Panc1 (cell line): ENCODE results near the gene SLIT1. TPM values are rescaled to one million over a fixed set of nuclear protein-coding genes. Genes with fewer than 3 reads are reported as not detected.

Experiments used
- ATAC-seq: fragments of 200-7000 bp; cut with Tn5 transposase; 2 replicates; pipeline ENCODE4 v1.9.1; 2020; ENCODE audit warnings: mild to moderate bottlenecking, moderate library complexity
- BruUV-seq: library from RNA; stranded (reverse); fragments of 400-500 nt; replicated peaks from 2 replicates; lab custom pipeline; 2021; lab: Mats Ljungman, UMichigan
- CTCF ChIA-PET: fragments of 300-600 bp; sonication (Branson Sonifier 250); formaldehyde crosslinking; loops from one replicate; lab custom pipeline; 2022; ENCODE audit warnings: antibody characterized with exemption; lab: Charles Lee
- POLR2A ChIA-PET: fragments of 300-600 bp; sonication (Branson Sonifier 250); formaldehyde crosslinking; loops from one replicate; lab custom pipeline; 2022; ENCODE audit warnings: antibody characterized with exemption; lab: Charles Lee
- DNase-seq: peaks from one replicate; pipeline ENCODE4 v3.0.0-alpha.2; 2010; ENCODE audit warnings: low read depth, low spot score
- H3K27ac ChIP-seq: 2 replicates; pipeline ENCODE4 v1.5.1; 2011; ENCODE audit warnings: mild to moderate bottlenecking, low read length, inconsistent platforms
- H3K27me3 ChIP-seq: fragments of 200-500 bp; sonication (Bioruptor generic); 2 replicates; pipeline ENCODE4 v1.6.0; 2014; ENCODE audit warnings: low read length, inconsistent platforms; ENCODE audit not compliant: control insufficient read depth, insufficient read depth
- H3K36me3 ChIP-seq: fragments of 200-500 bp; sonication (Bioruptor generic); 2 replicates; pipeline ENCODE4 v1.5.1; 2014; ENCODE audit warnings: inconsistent platforms, mild to moderate bottlenecking, low read length, moderate library complexity; ENCODE audit not compliant: control insufficient read depth, insufficient read depth
- H3K4me1 ChIP-seq: 2 replicates; pipeline ENCODE4 v1.5.1; 2011; ENCODE audit warnings: inconsistent platforms, mild to moderate bottlenecking, low read length, moderate library complexity; ENCODE audit not compliant: control insufficient read depth, insufficient read depth
- H3K4me3 ChIP-seq, 2 experiments: 2 replicates each; pipeline ENCODE4 v1.5.1; 2011 to 2012; ENCODE audit warnings: low read depth in 2 of 2, low read length in 2 of 2, mild to moderate bottlenecking in 2 of 2, inconsistent platforms in 1 of 2, moderate library complexity in 1 of 2
- H3K9me3 ChIP-seq: fragments of 200-500 bp; sonication (Bioruptor generic); 2 replicates; pipeline ENCODE4 v1.5.1; 2014; ENCODE audit warnings: low read depth, mild to moderate bottlenecking, inconsistent platforms, low read length, moderate library complexity; ENCODE audit not compliant: control insufficient read depth, insufficient read depth
- POLR2AphosphoS5 ChIP-seq: IDR thresholded peaks from 2 replicates; pipeline ENCODE4 v1.6.1; 2012; ENCODE audit warnings: mild to moderate bottlenecking, low read depth, low read length, moderate library complexity
- SIN3A ChIP-seq: IDR thresholded peaks from 2 replicates; pipeline ENCODE4 v1.6.1; 2012; ENCODE audit warnings: low read depth, mild to moderate bottlenecking, low read length, moderate library complexity, borderline replicate concordance; ENCODE audit not compliant: insufficient read depth
- TCF7L2 ChIP-seq: IDR thresholded peaks from 2 replicates; pipeline ENCODE4 v1.6.1; 2011; ENCODE audit warnings: mild to moderate bottlenecking, low read depth, low read length, inconsistent platforms
- in situ Hi-C: cut with HindIII; loops from 2 replicates; pipeline ENCODE4 v1.10.0; 2016; ENCODE audit warnings: low sequenced_read_pairs, low pct_unique_long_range_greater_than_20kb
- intact Hi-C: fragments of 100-400 bp; cut with micrococcal nuclease; formaldehyde crosslinking; loops from one replicate; pipeline ENCODE4 v1.10.0; 2022; ENCODE audit not compliant: unreplicated experiment
- total RNA-seq: library from RNA; stranded (reverse); gene quantifications from one replicate; pipeline ENCODE4 v1.2.1, GENCODE V29; 2021; ENCODE audit not compliant: unreplicated experiment
- TF ChIP-seq, protein P1 (sequence below): fragments of 450-650 bp; IDR thresholded peaks from 2 replicates; pipeline ENCODE4 v1.5.1; 2017; ENCODE audit warnings: mild to moderate bottlenecking
- TF ChIP-seq, protein P2 (sequence below), 2 experiments: IDR thresholded peaks; 2 replicates each; pipeline ENCODE4 v1.6.1; 2011 to 2012; ENCODE audit warnings: low read depth in 2 of 2, control low read depth in 1 of 2, low read length in 1 of 2, mild to moderate bottlenecking in 1 of 2, moderate library complexity in 1 of 2; ENCODE audit not compliant: insufficient read depth in 1 of 2

The SLIT1 gene
- total RNA-seq, 1 experiment from 2014 or later: 2.6 TPM

DNA sequence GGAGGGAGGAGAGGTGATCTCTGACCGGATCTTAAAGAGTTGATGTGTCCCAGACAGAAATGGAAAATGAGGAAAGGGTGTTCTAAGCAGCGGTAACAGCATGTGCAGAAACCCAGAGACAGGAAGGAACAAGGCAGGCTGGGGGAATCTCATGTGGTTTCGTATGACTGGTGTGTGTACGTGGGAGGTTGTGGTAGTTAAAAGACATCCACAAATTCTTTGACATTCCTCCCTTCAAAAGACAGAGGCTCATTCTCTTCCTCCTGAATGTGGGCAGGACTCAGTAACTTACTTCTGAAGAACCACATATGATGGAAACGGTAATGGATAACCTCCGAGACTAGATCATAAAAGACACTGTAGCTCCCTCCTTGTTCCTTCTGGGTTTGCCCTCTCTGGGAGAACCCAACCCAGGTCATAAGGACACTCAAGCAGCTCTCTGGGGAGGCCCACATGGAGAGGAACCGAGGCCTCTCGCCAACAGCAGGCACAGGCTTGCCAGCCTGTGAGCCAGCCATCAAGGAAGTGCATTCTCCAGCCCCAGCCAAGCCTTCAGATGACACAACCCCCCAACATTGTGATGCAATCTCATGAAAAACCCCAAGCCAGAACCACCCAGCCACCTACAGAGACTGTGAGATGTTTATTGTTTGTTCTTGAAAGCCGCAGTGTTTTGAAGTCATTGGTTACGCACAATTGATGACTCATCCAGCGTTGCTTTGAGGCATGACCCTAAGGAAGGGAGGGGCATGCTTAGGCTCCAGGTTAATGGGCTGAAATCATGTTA, 116.0 kb downstream of the SLIT1 start:
- TF ChIP-seq POLR2AphosphoS5: no peak
- TF ChIP-seq SIN3A: no peak
- TF ChIP-seq, protein P1, sequence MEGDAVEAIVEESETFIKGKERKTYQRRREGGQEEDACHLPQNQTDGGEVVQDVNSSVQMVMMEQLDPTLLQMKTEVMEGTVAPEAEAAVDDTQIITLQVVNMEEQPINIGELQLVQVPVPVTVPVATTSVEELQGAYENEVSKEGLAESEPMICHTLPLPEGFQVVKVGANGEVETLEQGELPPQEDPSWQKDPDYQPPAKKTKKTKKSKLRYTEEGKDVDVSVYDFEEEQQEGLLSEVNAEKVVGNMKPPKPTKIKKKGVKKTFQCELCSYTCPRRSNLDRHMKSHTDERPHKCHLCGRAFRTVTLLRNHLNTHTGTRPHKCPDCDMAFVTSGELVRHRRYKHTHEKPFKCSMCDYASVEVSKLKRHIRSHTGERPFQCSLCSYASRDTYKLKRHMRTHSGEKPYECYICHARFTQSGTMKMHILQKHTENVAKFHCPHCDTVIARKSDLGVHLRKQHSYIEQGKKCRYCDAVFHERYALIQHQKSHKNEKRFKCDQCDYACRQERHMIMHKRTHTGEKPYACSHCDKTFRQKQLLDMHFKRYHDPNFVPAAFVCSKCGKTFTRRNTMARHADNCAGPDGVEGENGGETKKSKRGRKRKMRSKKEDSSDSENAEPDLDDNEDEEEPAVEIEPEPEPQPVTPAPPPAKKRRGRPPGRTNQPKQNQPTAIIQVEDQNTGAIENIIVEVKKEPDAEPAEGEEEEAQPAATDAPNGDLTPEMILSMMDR: no peak
- TF ChIP-seq TCF7L2: no peak
- TF ChIP-seq, protein P2, sequence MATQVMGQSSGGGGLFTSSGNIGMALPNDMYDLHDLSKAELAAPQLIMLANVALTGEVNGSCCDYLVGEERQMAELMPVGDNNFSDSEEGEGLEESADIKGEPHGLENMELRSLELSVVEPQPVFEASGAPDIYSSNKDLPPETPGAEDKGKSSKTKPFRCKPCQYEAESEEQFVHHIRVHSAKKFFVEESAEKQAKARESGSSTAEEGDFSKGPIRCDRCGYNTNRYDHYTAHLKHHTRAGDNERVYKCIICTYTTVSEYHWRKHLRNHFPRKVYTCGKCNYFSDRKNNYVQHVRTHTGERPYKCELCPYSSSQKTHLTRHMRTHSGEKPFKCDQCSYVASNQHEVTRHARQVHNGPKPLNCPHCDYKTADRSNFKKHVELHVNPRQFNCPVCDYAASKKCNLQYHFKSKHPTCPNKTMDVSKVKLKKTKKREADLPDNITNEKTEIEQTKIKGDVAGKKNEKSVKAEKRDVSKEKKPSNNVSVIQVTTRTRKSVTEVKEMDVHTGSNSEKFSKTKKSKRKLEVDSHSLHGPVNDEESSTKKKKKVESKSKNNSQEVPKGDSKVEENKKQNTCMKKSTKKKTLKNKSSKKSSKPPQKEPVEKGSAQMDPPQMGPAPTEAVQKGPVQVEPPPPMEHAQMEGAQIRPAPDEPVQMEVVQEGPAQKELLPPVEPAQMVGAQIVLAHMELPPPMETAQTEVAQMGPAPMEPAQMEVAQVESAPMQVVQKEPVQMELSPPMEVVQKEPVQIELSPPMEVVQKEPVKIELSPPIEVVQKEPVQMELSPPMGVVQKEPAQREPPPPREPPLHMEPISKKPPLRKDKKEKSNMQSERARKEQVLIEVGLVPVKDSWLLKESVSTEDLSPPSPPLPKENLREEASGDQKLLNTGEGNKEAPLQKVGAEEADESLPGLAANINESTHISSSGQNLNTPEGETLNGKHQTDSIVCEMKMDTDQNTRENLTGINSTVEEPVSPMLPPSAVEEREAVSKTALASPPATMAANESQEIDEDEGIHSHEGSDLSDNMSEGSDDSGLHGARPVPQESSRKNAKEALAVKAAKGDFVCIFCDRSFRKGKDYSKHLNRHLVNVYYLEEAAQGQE (IDR thresholded peaks at IDR 0.05; ENCODE audit: insufficient read depth in 1 of 2, low read depth in 2 of 2, low read length in 1 of 2): no peak
- in situ Hi-C loops (no loop called here), intact Hi-C loops (no loop called here)
- no peaks in the 10 kb centered on the region; the same call in 1 of the 2 replicates for H3K4me1 ChIP-seq
- H3K27me3 ChIP-seq: no peaks in the 10 kb centered on the region
- POLR2A ChIA-PET: no interaction called here
- BruUV-seq: no TSS peak
- H3K4me3 ChIP-seq: no peak overlapping the region
- H3K9me3 ChIP-seq: no peaks in the 10 kb centered on the region
- DNase-seq (peak; percentile 22), ATAC-seq (no peak)
- CTCF ChIA-PET: no interaction called here
- no peak overlapping the region for H3K27ac ChIP-seq
- no peaks in the 10 kb centered on the region for H3K36me3 ChIP-seq

DNA sequence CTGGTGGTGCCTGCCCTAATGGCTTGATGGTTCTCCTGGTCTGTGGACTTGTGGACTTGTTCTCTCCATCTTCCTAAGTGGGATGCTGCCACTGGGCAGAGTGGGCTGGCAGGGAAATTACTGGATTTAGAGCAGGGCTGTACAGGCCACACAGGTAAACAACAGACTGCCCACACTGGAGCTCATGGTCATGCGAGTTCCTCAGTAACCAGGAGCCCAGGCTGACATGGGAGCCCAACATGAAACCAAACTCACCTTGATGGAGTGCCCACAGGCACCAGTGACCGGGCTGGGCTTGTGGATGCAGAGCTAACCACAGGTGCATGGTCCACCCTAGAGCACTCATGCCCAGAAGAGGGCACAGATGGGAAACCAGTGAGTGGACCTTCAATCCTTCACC, 116.7 kb downstream of the SLIT1 start:
- no peak for DNase-seq
- Histone ChIP-seq H3K27ac (no peak overlapping the region), H3K9me3 (no peaks in the 10 kb centered on the region), H3K36me3 (no peaks in the 10 kb centered on the region), H3K4me1 (no peaks in the 10 kb centered on the region; the same call in 1 of the 2 replicates), H3K27me3 (no peaks in the 10 kb centered on the region), H3K4me3 (no peak overlapping the region)
- intact Hi-C loops: no loop called here
- POLR2A ChIA-PET: no interaction called here
- CTCF ChIA-PET: no interaction called here
- in situ Hi-C loops: no loop called here
- ATAC-seq: no peak
- BruUV-seq: no TSS peak
- TF ChIP-seq TCF7L2: no peak

DNA sequence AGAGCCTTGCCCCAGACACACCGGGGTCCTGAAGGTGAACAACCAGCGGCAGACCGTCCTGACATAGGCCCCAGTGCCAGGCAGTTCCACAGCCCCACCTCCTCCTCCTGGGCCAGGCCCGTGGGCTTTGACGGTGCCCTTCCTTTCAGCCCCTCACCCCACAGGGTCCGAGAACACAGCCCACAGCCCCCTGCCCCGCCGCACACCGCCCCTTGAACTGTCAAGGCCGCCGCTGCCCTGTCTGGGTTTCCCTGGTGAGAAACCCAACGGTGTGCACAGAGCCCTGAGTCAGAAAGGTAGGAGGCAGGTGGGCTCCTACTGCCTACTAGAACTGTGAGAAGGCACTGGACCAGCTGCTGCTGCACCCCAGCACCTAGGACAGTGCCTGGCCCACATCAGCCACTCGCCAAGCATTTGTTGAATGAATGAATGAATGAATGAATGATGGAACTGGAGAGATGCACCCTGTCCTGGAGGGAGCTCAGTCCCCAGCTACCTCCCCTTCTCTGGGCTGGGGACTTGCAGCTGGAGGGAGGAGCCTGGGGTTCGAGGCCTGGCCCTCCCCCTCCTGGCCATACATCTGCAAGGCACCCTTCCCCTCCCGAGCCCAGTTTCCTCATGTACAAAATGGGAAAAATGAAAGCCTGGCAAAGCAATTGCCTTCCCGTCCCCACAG, 117.9 kb downstream of the SLIT1 start:
- DNase-seq (no peak), ATAC-seq (no peak)
- ChIA-PET POLR2A (no interaction called here), CTCF (interaction anchor here (0.5 kb wide), 1 partner anchor 142 kb away, joined by 6 read pairs; no protein-coding TSS in a partner anchor)
- intact Hi-C loops (no loop called here), in situ Hi-C loops (no loop called here)
- Histone ChIP-seq H3K27ac (no peak overlapping the region), H3K36me3 (no peaks in the 10 kb centered on the region), H3K4me1 (no peaks in the 10 kb centered on the region), H3K9me3 (no peaks in the 10 kb centered on the region), H3K27me3 (no peaks in the 10 kb centered on the region), H3K4me3 (no peak overlapping the region)
- BruUV-seq: no TSS peak
- TF ChIP-seq, protein P2 (IDR thresholded peaks at IDR 0.05; ENCODE audit: insufficient read depth in 1 of 2, low read depth in 2 of 2, low read length in 1 of 2): peak; percentile 64 to 67; a peak in 3 of 4 replicates
- TF ChIP-seq SIN3A: no peak
